ENCODE results near the gene VTI1B.
"Not testable (repeated sequence)": the region's sequence is repeated elsewhere in the genome, so short reads cannot be mapped to it uniquely, and the experiment has no call there.

DNA sequence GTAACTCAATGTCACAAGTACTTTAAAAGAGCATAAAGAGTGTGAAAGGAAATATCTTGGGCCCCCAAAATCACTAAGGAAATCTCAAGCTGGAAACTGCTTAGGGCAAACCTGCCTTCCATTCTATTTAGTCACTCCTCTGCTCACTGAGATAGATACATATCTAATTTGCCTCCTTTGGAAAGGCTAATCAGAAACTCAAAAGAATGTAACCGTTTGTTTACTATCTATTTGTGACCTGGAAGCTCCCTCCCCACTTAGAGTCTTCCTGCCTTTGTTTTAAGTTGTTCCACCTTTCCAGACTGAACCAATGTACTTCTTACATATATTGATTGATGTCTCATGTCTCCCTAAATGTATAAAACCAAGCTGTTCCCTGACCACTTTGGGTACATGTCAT lies 35.4 kb upstream of the VTI1B start:
- TF ChIP-seq CTCF (IDR thresholded peaks at IDR 0.05; ENCODE audit: low read depth, low read length, poor library complexity, severe bottlenecking); EZH2phosphoT487 (IDR thresholded peaks at IDR 0.05; ENCODE audit: borderline replicate concordance, low read length): not testable (repeated sequence)

All from DOHH2 (cell line).